ENCODE measurements around the gene TRPM1. TPM values are rescaled to one million over a fixed set of nuclear protein-coding genes. Genes with fewer than 3 reads are reported as not detected.

Gene TRPM1
- total and polyA plus RNA-seq, 2 experiments from 2014 or later = not detected

DNA sequence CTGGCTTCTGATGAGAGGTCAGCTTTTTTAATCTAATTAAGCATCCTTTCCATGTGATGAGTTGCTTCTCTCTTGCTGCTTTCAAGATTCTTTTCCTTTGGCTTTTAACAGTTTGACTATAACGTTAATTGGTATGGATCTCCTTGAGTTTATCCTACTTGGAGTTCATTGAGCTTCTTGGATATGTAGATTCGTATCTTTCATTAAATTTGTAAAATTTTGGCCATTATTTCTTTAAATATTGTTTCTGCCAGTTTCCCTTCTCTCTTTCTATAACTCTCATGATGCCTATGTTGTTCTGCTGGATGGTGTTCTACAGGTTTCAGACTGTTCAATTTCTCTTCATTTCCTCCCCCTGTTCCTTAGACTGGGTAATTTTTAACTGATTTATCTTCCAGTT is 89.1 kb downstream of the TRPM1 start:
- peaks cover 10% of the 10 kb centered on the region for H3K4me1 ChIP-seq (ENCODE audit: low read depth)

DNA sequence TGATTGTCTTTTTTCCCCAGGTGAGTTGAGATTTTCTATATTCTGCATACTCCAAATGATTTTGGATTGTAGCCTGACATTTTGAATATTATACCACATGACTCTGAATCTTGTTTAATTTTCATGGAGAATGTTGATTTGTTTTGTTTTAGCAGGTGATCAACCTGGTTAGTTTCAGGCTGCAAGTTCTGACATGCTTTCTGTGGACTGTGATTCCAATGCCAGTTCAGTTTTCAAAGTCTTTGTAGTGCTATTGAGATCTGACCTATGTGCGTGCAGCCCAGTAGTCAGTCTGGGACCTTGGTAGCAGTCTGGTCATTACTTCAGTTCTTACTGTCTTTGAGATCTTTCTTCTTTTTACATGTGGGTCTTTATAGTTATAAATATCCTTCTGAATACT is 91.5 kb downstream of the TRPM1 start:
- Histone ChIP-seq H3K4me3 (no peak overlapping the region), H3K36me3 (no peaks in the 10 kb centered on the region), H3K27me3 (no peaks in the 10 kb centered on the region), H3K9me3 (ENCODE audit: low read depth) (no peaks in the 10 kb centered on the region), H3K27ac (no peak overlapping the region), H3K4me1 (ENCODE audit: low read depth) (peaks cover 10% of the 10 kb centered on the region)
- DNase-seq (ENCODE audit: low read depth in 1 of 2, low spot score in 1 of 2) = no peak
- TF ChIP-seq, protein P1, sequence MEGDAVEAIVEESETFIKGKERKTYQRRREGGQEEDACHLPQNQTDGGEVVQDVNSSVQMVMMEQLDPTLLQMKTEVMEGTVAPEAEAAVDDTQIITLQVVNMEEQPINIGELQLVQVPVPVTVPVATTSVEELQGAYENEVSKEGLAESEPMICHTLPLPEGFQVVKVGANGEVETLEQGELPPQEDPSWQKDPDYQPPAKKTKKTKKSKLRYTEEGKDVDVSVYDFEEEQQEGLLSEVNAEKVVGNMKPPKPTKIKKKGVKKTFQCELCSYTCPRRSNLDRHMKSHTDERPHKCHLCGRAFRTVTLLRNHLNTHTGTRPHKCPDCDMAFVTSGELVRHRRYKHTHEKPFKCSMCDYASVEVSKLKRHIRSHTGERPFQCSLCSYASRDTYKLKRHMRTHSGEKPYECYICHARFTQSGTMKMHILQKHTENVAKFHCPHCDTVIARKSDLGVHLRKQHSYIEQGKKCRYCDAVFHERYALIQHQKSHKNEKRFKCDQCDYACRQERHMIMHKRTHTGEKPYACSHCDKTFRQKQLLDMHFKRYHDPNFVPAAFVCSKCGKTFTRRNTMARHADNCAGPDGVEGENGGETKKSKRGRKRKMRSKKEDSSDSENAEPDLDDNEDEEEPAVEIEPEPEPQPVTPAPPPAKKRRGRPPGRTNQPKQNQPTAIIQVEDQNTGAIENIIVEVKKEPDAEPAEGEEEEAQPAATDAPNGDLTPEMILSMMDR (IDR thresholded peaks at IDR 0.05; ENCODE audit: low read depth, low read length) = no peak

More for the DNA sequence above, 89.1 kb downstream of the TRPM1 start:
- TF ChIP-seq, protein P1 (IDR thresholded peaks at IDR 0.05; ENCODE audit: low read depth, low read length) = no peak
- Histone ChIP-seq H3K9me3 (ENCODE audit: low read depth) (no peaks in the 10 kb centered on the region), H3K36me3 (no peaks in the 10 kb centered on the region), H3K27ac (no peak overlapping the region), H3K4me3 (no peak overlapping the region), H3K27me3 (no peaks in the 10 kb centered on the region)
- no peak for DNase-seq (ENCODE audit: low read depth in 1 of 2, low spot score in 1 of 2)

DNA sequence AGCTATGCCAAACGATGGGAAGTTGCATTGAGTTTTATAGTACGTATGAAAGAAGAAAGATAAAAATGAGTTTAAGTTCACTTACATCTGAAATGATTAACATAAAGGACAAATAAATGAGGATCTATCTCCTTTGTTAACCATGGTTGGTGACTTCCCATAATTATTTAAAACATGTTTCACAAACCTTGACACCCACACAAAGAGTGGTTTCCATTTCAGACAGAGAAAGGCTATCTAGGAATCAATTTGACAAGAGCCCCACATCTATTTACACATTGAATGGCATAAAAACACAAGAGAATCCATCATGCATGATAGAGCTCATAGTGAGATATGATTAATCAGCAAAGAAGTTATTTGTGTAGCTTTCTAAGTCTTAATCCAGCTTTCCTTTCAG is 95.9 kb downstream of the TRPM1 start:
- Histone ChIP-seq H3K36me3 (no peaks in the 10 kb centered on the region), H3K4me3 (no peak overlapping the region), H3K27ac (no peak overlapping the region), H3K9me3 (ENCODE audit: low read depth) (no peaks in the 10 kb centered on the region), H3K27me3 (no peaks in the 10 kb centered on the region), H3K4me1 (ENCODE audit: low read depth) (no peaks in the 10 kb centered on the region)
- DNase-seq (ENCODE audit: low read depth in 1 of 2, low spot score in 1 of 2) = no peak
- TF ChIP-seq, protein P1 (IDR thresholded peaks at IDR 0.05; ENCODE audit: low read depth, low read length) = no peak

DNA sequence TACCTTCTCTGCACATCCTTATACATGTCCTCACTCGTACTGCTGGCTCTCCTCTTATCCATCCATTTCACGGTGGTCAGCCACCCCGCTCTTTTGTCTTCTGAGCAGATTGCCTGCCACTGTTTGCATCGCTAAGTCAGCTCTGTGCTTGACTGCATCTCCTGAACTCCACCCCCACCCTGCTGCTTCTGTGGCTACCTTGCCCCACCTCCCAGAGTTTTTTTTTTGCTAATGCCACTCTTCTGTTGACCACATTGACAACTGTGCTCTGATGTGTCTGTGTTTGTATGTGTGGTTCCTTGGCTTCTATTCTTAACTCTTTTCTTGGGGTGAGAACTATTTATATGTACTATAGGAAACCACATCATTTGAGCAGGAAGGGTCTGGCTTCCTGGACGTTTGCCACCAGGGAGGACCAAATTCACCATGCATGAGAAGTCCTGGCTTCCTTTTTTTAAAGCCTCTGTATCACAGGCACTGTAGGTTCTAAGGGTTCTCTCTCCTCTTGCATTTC is 97.2 kb downstream of the TRPM1 start:
- no peaks in the 10 kb centered on the region for H3K4me1 ChIP-seq (ENCODE audit: low read depth)
- TF ChIP-seq, protein P1 (IDR thresholded peaks at IDR 0.05; ENCODE audit: low read depth, low read length) = no peak
- H3K4me3 ChIP-seq = no peak overlapping the region
- H3K27me3 ChIP-seq = no peaks in the 10 kb centered on the region
- H3K27ac ChIP-seq = no peak overlapping the region
- no peak for DNase-seq (ENCODE audit: low read depth in 1 of 2, low spot score in 1 of 2)
- H3K36me3 ChIP-seq = no peaks in the 10 kb centered on the region
- H3K9me3 ChIP-seq (ENCODE audit: low read depth) = no peaks in the 10 kb centered on the region

DNA sequence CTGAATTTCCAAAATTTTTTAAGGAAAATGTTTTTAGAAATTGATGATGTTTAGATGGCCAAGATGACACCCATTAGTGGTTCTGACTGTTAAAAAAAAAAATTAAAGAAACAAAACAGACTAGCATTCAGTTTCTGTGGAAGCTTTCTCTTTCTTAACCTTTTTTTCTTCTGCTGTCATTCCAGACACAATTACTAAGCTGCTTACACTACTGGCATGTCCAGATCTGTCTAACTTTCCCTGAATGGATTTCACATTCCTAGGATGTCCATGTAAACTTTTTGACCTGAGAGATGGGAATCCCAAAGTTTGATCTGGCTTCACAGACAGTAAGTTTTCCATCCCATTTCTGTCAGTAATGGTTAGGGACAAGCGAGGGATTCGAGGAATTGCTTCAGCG is 99.8 kb downstream of the TRPM1 start:
- H3K4me1 ChIP-seq (ENCODE audit: low read depth) = no peaks in the 10 kb centered on the region
- H3K27ac ChIP-seq = no peak overlapping the region
- H3K4me3 ChIP-seq = no peak overlapping the region
- H3K36me3 ChIP-seq = no peaks in the 10 kb centered on the region
- H3K27me3 ChIP-seq = no peaks in the 10 kb centered on the region
- no peak for DNase-seq (ENCODE audit: low read depth in 1 of 2, low spot score in 1 of 2)
- no peaks in the 10 kb centered on the region for H3K9me3 ChIP-seq (ENCODE audit: low read depth)
- TF ChIP-seq, protein P1 (IDR thresholded peaks at IDR 0.05; ENCODE audit: low read depth, low read length) = no peak

DNA sequence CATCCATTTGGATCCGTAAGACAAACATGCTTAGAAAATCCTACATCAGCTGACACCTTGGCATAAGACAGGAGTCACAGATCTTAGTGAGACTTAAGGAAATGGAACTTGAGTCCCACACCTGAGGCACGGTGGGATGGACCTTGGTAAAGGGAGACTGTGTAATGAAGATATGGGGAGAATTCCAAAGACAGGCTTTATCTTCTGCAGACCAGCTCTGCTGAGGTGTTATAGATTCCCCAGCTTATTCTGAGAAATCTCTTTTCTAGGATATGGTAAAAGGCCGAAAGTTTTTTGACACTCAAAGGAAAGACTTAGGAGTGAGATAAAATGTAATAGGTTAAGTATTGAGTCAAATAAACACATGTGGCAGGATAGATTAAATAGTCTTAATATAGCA is 101.8 kb downstream of the TRPM1 start:
- no peaks in the 10 kb centered on the region for H3K36me3 ChIP-seq
- H3K9me3 ChIP-seq (ENCODE audit: low read depth) = no peaks in the 10 kb centered on the region
- H3K27ac ChIP-seq = no peak overlapping the region
- DNase-seq (ENCODE audit: low read depth in 1 of 2, low spot score in 1 of 2) = no peak
- TF ChIP-seq, protein P1 (IDR thresholded peaks at IDR 0.05; ENCODE audit: low read depth, low read length) = no peak
- H3K4me1 ChIP-seq (ENCODE audit: low read depth) = no peaks in the 10 kb centered on the region
- H3K4me3 ChIP-seq = no peak overlapping the region
- H3K27me3 ChIP-seq = no peaks in the 10 kb centered on the region

Data from cardiac muscle cell (in vitro differentiated cells and primary cell).